ENCODE measurements around the gene GPS2.
A peak's percentile ranks its signal among the peaks of the same experiment; 100 is the strongest.

The GPS2 gene

GRCh38 chr17:7281074-7281952 is 33.8 kb downstream of the GPS2 start, which contains the start of gene SLC2A4:
Gene SLC2A4, plus strand, starts transcription at chr17:7281718. Its CDS starts 217 bp downstream, at chr17:7281935.
- Histone ChIP-seq H3K4me3 (peak within 1 kb of the TSS; percentile 14 to 46 (median 28)), H3K27ac (peak within 1 kb of the TSS in 14 of 21 experiments; percentile 4 to 74 (median 42))

GRCh38 chr17:7280519-7281073 is 34.6 kb downstream of the GPS2 start:
- Histone ChIP-seq H3K4me3 (peak overlapping the region; percentile 13 to 46 (median 26)), H3K27ac (peak overlapping the region in 12 of 21 experiments; percentile 10 to 74 (median 52))

GRCh38 chr17:7279448-7279847 is 35.7 kb downstream of the GPS2 start:
- Histone ChIP-seq H3K27ac (no peak overlapping the region), H3K4me3 (no peak overlapping the region)

GRCh38 chr17:7266784-7267183 is 48.4 kb downstream of the GPS2 start:
- Histone ChIP-seq H3K27ac (no peak overlapping the region), H3K4me3 (no peak overlapping the region)

GRCh38 chr17:7263801-7264078 is 51.4 kb downstream of the GPS2 start:
- Histone ChIP-seq H3K4me3 (no peak overlapping the region), H3K27ac (no peak overlapping the region)

- Histone ChIP-seq H3K4me3 (peak overlapping the region in 6 of 7 experiments; percentile 8 to 45 (median 32)), H3K27ac (peak overlapping the region in 7 of 21 experiments; percentile 9 to 67 (median 31))
Observed at GRCh38 chr17:7262935-7263800, 52.0 kb downstream of the GPS2 start.
